GM21367 (cell line): Measurements from ENCODE around the gene SSU72.
A peak's percentile ranks its signal among the peaks of the same experiment; 100 is the strongest.
"Not testable (repeated sequence)": the region's sequence is repeated elsewhere in the genome, so short reads cannot be mapped to it uniquely, and the experiment has no call there.

Source experiments
- ATAC-seq: cut with Tn5 transposase; IDR thresholded peaks from one replicate; pipeline ENCODE4 v1.9.1; 2021; ENCODE audit not compliant: unreplicated experiment

The SSU72 gene

DNA sequence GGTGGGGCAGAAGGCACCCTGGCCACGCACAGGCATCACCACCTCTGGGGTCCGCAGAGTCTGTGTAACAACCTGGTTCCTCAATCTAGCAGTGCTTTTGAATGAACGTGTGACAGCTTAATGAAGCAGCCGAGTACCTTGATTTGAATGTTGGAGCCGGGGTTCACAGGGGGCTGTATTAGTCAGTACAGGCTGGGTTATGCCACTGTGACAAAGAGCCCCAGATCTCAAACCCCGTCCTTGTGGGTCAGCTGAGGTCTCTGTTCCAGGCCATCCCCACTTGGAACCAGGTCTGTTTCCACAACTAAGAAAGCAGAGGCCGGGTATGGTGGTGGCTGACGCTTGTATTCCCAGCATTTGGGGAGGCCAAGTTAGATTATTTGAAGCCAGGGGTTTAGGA lies 44.7 kb downstream of the SSU72 start:
- no peak for ATAC-seq

DNA sequence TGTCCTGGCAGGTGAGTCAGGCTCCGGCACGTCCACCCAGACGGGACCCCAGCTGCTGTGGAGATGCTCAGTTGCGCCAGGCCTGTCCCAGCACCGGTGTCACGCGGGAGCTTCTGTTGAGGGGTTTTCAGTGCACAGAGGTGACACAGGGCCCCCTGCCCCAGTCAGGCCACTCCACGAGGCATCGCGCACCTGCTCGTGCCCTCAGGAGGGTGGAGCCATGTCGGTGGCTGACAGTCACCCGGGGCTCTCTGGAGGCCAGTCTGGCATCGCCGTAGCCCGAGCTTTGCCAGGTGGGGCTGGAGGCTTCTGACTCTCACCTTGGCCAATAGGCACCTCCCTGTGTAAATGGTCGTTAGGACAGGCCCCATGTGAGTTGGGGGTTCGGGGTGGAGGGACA lies 45.3 kb downstream of the SSU72 start:
- no peak for ATAC-seq

DNA sequence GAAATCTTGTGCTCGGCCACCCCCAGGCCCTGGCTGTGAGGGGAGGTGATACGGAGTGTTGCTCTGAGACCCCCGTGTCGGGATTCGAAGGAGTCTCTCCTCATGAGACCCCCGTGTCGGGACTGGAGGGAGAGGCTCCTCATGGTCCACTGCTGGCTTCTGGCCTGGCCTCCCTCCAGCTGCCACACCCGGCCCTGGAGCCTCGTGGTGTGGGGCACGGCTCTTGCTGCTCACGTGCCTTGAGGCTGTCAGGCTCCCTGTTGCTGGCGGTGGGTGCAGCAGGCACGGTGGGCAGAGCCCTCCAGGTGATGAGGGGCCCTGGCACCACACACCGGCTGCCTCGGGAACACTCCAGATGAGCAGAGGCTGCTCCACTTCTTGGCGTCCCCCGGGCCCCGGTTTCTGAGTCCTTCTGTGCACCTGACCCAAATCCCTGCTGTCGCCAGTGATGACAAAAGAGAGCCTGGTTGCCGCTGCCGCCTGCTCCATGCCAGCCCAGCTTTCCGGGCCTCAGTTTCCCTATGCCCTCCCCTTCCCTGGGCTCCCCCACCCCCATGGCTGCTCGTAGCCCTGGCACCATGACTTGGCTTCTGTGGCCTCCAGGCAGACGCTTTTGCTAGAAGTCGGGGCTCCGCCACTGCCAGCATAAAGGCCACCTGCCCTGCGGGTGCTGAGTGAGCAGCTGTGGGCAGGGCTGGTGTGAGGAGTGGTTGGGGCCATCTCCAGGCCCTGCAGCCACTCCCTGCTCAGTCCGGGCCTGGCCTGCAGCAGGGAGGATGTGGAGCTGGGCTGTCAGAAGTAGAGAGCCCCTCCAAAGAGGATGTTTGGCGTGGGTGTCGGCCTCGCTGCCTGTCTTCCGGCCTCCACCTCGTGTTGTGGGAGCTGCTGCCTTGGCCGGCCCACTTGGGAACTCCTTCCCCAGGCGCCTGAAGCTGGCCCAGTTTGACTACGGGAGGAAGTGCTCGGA lies 46.1 kb downstream of the SSU72 start:
- ATAC-seq = no peak

DNA sequence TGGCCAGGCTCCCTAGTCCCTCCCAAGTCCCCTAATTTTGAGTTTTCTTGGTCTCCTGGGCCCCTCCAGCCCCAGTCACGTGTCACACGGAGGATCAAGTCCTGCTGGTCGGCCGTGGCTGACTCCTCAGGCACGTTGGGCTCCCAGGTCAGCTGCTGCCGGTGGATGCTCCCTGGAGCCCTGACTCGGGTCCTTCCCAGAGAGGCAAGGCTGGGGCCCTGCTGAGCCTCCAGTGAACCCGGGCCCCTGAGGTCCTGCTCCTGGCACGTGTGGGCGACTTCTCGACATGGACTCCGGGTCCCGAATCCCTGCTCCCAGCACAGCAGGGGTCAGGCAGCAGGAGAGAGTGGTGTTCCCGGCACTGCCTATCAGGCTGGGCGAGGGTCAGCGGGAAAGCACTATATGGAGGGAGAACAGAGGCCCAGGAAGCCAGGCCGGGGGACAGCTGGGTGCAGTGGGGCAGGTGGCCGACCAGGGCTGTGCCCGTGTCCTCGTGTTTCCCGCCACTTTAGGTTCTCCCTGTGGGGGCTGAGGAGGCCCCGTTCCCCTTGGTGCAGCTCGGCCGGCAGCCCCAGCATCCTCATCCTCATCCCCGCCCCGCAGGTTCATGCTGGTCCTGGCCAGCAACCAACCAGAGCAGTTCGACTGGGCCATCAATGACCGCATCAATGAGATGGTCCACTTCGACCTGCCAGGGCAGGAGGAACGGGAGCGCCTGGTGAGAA lies 47.4 kb downstream of the SSU72 start:
- ATAC-seq = no peak

DNA sequence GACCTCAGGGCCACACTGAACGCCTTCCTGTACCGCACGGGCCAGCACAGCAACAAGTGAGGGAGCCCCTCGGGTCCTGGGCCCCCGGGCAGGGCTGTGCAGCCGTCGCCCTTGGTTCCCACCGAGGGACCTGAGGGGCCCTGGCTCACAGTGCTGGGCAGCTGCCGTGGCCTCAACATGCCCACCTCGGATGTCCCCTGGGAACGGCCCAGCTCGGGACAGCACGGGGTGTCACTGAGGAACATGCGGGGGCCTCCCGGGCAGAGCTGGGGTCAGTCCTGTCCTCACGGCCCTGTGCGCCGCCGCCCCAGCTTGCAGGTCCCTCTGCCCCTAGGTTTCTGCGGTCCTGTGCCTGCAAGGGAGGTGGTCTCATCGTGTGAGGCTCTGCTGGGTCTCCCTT lies 48.2 kb downstream of the SSU72 start:
- ATAC-seq = not testable (repeated sequence)

DNA sequence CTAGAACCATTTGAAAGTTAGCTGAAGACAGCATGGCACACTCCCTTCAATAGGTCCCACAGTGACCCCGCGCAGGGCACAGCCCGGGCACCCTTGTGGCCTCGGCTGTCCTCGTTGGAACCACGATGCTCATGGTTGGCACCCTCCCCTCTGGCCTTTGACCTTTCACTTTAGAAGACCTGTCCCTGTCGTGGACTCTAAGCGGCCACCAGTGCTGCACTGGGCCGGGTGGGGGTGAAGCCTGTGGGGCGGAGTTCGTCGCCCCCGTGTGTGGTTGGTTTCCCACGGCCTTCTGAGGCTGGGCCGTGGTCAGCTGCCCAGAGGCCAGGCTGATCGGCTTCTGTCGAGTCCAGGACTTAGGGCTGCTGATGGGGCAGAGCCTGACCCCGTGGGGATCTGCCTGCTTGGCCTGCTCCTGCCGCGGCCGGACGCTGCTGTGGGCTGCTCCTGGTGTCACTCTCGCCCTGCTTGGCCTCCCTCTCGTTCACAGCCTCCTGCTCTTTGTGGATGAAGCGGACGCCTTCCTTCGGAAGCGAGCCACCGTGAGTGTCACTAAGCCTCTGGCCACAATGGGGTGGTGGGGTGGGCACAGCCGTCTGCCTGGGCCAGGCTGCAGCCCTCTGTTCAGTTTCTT lies 49.8 kb downstream of the SSU72 start:
- ATAC-seq = not testable (repeated sequence)

DNA sequence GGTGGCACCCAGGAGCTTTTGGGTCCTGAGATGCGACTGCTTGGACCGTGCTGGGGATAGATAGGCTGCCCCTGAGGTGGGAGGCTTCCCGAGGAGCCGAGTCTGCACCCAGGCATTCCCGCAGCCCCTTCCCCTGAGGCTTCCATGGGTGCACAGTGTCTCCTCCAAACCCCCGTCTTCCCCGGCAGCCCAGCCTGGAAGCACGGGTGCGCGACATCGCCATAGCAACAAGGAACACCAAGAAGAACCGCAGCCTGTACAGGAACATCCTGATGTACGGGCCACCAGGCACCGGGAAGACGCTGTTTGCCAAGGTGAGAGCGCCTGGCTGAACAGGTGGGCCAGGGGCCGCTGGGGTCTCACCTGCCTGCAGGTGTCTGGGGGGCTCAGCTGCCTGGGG lies 51.0 kb downstream of the SSU72 start:
- not testable (repeated sequence) for ATAC-seq

DNA sequence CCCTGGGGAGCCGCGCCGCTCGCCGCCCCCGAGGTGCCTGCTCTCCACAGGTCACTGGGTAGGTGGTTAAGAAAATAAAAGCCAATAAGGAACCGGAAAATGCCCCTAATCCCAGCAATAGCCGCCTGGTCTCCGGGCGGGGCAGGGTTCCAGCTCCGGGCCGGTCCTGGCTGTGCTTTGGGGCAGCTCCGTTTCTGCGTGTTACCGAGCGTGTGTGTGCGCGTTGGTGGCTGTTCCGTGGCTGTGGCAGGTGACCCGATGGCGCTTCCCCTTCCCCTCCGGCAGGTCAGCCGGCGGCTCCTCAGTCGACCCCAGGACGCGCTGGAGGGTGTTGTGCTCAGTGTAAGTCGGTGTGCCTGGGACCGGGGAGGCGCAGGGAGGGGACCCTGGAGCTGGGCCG lies 51.4 kb downstream of the SSU72 start:
- ATAC-seq = not testable (repeated sequence)

DNA sequence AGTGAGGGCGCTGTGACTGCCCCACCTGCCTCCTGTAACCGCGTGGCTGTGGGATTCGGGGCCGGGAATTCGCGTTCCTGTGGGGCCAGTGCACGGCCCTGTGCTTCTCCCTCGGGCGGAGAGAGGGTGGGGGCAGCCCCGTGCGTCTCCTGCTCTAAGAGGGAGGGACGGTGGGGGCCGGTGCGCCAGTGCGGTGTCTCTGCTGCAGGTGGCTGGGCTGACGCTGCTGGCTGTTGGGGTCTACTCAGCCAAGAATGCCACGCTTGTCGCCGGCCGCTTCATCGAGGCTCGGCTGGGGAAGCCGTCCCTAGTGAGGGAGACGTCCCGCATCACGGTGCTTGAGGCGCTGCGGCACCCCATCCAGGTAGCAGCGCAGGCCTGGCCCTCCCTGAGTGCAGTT lies 52.1 kb downstream of the SSU72 start:
- not testable (repeated sequence) for ATAC-seq

DNA sequence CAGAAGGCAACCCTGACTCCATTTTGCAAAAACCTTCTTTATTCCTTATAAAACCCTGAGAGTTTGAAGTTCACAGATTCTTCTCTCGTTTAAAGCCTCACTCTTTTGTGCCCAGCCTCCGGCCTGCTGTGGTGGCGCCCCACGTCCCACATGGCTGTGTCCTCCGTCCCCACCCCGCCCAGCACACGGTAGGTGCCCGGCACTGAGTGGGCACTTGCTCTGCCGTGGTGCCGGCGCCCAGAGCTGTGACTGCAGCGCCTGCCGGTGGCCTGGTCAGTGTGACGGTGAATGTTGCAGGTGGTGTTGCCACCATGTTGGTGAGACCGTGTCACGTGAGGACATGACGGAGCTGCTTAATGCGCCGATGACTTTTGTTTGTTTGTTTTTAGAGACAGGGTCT lies 53.3 kb downstream of the SSU72 start:
- no peak for ATAC-seq

DNA sequence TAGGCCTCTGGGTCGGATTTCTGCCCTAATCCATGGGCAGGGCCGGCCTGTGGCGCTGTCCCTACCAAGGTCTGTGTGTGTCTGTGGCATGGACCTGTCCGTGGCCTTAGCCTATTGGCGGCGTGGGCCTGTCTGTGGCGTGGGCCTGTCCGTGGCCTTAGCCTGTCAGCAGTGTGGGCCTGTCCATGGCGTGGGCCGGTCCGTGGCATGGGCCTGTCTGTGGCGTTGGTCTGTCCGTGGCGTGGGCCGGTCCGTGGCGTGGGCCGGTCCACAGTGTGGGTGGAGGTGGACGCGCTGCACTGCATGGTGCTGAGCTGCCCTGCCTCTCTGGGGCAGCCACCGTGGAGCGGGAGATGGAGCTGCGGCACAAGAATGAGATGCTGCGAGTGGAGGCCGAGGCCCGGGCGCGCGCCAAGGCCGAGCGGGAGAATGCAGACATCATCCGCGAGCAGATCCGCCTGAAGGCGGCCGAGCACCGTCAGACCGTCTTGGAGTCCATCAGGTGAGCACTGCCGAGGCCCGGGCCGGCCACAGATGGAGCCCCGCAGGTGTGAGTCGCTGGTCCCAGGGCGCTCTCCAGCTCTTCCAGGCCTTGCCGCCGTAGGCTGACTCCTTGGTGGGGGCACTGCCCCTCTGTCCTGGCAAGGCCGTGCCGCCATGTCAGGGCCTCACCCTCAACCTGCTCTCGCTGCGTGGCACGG lies 54.7 kb downstream of the SSU72 start:
- not testable (repeated sequence) for ATAC-seq

DNA sequence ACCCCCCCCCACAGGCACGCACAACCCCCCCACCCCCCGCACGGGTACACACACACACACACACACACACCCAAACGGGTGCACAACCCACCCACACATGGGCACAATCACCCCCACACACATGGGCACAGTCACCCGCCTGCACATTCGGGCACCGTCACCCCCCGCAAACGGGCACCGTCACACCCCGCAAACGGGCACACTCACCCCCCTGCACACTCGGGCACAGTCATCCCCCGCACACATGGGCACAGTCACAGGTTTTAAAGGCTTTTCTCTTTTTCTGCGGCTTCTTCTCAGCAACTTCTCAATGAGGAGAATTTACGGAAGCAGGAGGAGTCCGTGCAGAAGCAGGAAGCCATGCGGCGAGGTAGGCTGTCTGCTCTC lies 56.0 kb downstream of the SSU72 start:
- ATAC-seq = not testable (repeated sequence)

DNA sequence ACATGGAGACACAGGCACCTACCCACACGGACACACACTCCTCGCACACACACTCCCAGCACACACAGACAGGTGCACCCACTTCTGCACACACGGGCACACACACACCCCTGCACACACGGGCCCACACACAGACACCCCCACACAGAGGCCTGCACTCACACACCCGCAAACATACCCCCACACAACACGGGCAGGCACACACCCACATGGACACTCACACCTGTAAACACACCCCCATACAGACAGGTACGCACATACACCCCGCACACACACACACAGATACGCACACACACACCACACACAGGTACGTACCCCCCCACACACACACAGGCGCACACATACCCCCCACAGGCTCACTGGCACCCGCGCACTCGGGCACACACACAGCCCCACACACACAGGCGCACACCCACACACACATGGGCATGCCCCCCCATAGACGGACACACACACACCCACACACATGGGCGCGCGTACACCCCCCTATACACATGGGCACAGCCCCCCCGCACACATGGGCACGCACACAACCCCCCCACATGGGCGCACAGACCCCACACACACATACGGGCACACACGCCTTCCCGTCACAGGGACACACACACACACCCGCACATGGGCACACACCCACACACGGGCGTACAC lies 56.6 kb downstream of the SSU72 start:
- ATAC-seq = no peak

DNA sequence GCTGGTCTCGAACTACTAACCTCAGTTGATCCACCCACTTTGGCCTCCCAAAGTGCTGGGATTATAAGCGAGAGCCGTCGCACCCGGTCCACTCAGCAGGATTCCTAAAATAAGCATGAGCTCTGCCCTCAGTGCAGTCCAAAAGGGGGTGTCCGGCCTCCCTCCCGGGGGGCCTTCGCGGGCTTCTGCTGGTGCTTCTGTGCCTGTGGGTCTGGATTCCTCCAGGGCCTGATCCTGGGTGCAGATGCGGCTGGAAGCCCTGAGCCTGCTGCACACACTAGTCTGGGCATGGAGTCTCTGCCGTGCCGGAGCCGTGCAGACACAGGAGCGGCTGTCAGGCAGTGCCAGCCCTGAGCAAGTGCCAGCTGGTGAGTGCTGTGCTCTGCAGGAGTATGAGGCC lies 57.7 kb downstream of the SSU72 start:
- ATAC-seq = not testable (repeated sequence)

DNA sequence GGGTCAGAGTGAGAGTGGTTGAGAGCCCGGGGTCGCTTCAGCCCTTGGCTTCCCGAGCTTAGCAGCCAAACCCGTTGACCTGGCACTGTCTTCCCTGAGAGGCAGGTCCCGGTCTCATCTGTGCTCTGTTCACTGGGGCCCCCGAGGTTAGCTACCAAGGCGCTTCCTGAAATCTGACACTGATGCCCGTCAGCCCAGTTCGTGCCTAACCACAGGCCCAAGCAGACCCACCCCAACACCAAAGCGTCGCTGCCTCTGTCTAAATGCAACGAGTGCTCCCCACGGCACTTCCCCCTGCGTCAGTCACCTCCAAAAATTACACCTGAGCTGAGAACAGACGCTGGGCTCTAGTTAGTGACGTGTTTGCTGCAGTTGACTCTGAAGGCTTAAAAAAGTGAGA lies 60.3 kb downstream of the SSU72 start:
- ATAC-seq = not testable (repeated sequence)

DNA sequence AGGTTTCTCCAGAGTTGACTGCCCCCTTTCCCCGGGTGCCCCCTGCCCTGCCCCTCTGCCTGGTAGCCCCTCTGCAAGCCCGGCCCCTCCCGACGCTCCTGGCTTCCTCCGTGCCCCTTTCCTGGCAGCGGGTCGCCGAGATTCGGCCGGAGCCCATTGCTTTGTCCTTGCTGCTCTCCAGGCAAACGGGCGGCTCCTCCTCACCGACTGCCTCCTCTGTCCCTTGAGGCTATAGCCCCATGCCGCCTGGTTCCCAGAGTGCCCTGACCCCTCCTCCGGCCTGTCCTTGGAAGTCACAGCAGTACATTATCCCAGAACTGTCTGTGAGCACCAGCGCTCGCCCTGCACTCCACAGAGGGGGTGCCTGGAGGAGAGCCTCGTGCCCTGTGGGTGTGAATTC lies 61.0 kb downstream of the SSU72 start:
- not testable (repeated sequence) for ATAC-seq

DNA sequence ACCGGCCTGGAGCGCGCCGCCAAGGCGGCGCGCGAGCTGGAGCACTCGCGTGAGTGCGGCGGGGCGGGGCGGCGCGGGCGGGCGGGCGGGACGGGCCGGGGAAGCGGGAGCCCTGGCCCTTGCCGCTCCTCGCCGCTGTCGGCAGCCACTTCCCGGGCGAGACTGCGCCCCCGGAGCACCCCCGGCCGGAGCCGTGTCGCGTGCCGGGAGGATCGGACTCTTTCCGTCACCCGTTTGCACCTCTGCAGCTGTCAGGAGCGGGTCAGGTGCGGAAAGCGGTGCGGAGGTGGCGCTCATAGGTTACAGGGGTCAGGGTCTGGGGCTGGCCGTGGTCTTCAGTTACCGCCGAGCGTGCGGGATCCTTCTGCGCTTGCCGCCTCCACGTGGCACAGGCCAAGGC lies 62.2 kb downstream of the SSU72 start:
- not testable (repeated sequence) for ATAC-seq

DNA sequence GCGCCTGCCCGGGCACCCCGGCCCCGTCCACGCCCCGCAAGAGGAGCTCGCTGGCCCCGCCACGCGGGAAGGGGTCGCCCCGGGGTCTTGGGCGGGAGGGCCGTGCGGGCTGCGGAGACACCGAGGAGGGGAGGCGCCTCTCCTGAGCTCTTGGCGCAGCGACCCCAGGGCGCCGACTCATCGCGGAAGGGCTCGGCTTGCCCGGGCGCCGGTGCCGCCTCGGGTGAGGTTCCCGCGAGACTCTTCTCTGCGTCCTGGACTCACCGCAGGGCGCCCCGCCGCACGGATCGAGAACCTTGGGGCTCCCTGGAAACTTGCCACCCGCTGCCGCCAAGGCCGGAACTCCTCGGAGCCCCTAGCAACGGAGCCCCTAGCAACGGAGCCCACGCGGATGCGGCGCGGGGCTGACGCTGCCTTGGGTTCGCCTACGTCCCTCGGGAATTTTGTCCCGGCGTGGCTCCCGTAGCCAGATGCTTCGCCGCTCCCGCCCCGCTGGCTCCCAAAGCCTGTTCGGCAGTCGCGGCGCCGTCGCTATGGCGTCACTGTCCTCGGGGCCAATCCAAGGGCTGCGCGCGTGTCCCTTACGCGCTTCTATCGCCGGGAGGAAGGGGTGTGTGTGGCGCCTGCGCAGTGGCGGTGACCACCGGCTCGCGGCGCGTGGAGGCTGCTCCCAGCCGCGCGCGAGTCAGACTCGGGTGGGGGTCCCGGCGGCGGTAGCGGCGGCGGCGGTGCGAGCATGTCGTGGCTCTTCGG lies 63.0 kb downstream of the SSU72 start, which contains the start of gene ATAD3A:
Gene ATAD3A (plus strand): TSS at position 630 of the 753 bp plus-strand sequence. CDS start 107 bp downstream, at position 737.
- peak; percentile 81 for ATAC-seq

DNA sequence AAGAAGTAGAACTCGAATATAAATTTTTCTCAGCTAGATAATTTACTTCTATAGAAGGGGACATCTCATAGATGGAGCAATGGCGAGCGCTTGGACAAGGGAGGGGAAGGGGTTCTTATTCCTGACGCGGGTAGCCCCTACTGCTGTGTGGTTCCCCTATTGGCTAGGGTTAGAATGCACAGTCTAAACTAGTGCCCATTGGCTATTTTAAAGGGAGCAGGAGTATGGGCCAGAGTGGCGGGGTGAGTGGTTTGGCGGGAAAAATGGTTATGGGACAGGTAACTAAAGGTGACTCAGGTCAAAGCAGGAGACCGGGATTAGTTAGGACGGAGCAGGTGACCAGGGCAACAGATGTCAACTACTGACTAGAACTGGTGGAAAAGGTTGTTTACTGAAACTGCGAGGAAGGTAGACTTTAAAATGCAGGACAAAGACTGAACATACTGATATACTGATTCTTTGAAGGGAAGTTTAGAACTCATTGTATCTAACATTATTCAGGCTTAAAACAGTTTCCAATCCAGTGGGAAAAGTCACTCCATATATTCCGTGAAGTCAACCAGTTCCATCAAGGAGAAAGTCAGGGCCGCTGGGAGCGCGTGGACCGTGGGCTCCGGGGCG lies 63.6 kb downstream of the SSU72 start:
- no peak for ATAC-seq
